Right hindlimb (tissue), 1 donor: Measurements from ENCODE around the gene ATXN7L1.

ENCODE experiments used
- DNase-seq: peaks from one replicate; pipeline ENCODE4 v3.0.0-alpha.2; 2018

The ATXN7L1 gene, protein sequence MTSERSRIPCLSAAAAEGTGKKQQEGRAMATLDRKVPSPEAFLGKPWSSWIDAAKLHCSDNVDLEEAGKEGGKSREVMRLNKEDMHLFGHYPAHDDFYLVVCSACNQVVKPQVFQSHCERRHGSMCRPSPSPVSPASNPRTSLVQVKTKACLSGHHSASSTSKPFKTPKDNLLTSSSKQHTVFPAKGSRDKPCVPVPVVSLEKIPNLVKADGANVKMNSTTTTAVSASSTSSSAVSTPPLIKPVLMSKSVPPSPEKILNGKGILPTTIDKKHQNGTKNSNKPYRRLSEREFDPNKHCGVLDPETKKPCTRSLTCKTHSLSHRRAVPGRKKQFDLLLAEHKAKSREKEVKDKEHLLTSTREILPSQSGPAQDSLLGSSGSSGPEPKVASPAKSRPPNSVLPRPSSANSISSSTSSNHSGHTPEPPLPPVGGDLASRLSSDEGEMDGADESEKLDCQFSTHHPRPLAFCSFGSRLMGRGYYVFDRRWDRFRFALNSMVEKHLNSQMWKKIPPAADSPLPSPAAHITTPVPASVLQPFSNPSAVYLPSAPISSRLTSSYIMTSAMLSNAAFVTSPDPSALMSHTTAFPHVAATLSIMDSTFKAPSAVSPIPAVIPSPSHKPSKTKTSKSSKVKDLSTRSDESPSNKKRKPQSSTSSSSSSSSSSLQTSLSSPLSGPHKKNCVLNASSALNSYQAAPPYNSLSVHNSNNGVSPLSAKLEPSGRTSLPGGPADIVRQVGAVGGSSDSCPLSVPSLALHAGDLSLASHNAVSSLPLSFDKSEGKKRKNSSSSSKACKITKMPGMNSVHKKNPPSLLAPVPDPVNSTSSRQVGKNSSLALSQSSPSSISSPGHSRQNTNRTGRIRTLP

DNA sequence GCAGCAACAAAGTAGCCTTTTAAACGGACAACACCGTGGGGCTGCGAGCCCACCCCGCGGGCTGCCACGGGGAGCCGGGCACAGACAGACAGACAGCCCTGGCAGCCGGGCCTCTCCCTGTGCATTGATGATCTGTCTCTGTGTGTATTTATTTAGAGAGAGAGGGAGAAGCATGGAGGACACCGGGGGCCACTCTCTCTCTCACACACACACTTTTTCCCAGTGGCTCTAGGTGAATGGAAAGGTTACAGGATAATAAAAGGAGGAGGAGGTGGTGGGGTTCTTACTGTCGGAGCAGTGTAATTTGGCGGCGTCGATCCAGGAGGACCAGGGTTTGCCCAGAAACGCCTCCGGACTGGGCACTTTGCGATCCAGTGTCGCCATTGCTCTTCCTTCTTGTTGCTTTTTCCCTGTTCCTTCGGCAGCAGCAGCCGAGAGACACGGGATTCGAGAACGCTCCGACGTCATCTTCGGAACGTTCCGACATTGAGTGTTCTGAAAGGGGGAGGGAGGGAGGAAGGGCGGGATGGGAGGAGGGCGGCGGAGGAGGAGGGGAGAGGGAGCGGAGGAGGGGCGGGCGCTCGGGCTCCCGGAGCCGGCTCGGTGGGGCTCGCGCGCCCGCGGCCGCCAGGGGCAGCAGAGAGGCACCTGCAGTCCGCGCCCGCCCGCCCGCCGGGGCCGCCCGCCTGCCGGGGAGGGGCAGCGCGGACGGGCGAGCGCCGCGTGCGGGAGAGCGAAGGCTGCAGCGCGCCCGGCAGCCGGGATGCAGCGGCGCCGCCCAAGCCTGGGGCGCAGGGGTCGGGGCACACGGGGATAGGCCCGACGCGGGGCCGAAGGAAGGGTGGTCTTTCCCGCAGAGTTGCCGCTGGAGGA lies at the start of gene ATXN7L1:
Gene ATXN7L1 (minus strand): TSS at position 509 of the 873 bp plus-strand sequence. CDS start 41 bp downstream, at position 468.
- DNase-seq = peak; percentile 97

DNA sequence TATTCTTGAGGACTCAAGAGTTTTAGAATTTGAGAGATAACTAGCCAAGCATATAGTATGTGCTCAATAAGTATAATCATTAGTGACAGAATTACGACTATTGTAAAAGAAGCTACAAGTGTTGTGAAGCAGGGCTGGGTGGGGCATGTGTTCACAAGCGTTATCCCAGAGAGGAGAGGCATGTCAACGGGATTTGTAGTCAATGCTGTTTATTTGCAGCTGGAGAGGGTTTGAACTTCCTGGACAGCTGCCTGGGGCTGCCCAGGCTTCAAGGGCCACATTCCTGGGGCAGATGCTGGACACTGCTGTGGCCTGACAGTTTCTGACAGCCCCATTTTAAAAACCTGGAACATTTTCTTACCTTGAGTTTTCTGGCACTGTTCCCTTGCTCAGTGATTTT lies 49.7 kb upstream of the ATXN7L1 start:
- DNase-seq = no peak

DNA sequence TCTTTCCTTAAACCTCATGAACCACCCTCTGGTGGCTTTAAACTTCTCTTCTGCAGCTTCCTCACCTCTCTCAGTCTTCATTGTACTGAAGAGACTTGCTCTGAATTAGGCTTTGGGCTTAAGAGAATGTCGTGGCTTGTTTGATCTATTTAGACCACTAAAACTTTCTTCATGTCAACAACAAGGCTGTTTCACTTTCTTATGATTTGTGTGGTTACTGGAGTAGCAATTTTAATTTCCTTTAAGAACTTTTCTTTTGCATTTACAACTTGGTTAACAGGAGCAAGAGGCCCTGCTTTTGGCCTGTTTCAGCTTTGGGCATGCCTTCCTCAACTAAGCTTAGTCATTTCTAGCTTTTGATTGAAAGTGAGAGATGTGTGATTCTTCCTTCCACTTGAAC lies 48.5 kb upstream of the ATXN7L1 start:
- no peak for DNase-seq

DNA sequence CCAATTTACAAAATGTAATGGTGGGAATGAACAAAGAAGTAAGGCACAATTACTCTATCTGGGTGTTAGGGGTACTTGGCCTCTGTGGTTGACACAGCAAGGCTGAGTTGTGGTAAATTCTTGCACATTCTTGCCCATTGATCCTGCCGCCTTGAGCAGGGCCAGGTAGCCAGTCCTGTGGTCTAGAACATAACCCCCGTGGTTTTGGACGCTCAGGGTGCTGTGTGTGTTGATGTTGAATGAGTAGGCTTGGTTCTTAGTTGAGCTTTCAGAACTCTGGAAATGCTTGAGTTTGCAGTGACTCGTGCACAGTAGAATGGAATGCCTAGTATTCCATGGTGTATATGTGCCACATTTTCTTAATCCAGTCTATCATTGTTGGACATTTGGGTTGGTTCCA lies 44.4 kb upstream of the ATXN7L1 start:
- DNase-seq = no peak

DNA sequence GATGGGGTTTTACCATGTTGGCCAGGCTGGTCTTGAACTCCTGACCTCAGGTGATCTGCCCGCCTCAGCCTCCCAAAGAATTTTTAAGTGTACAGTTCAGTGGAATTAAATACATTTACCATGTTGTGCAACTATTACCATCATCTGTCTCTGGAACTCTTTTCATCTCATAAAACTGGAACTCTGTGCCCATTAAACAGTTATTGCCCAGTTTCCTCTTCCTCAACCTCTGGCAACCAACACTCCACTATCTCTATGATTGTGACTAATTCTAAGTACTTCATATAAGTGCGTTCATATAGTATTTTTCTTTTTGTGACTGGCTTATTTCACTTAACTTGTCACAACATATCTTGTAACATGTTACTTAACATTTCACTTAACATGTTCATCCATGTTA lies 41.3 kb upstream of the ATXN7L1 start:
- DNase-seq = no peak

DNA sequence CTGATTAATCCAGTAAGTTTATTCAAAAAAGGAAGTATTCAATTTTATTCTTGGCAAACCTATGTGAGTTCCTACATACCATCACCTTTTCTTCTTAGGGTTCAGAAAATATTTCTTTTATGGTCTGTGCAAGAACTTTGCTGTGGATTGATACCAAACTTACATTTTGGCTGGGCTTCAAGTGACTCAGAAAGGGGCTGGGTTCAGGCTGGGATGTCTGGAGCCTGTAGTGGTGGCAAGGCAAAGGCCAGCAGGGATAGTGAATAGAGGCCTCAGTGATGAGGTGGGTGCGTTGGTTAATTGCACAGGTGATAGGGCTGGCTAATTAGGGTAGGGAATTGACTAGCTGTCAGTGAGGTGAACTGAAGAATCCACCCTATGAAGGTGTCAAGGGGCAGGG lies 40.2 kb upstream of the ATXN7L1 start:
- DNase-seq = no peak

DNA sequence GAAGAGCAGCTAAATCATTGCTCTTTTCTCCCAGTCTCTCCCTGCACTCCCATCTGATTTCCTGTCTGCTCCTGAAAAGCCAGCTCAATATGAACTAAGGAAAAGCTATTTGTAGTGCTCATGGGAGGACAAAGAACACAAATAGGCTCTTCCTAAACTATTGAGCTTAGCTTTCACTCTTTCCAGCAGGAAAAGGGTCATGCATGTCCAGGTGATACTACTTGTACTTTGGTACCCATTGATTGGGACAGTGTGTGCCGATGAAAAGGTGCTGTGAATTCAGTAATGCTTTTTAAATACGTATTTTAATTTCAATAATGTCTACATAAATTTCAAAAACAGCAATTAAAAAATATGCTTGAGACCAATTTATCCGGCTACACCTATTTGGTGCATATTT lies 37.5 kb upstream of the ATXN7L1 start:
- no peak for DNase-seq

DNA sequence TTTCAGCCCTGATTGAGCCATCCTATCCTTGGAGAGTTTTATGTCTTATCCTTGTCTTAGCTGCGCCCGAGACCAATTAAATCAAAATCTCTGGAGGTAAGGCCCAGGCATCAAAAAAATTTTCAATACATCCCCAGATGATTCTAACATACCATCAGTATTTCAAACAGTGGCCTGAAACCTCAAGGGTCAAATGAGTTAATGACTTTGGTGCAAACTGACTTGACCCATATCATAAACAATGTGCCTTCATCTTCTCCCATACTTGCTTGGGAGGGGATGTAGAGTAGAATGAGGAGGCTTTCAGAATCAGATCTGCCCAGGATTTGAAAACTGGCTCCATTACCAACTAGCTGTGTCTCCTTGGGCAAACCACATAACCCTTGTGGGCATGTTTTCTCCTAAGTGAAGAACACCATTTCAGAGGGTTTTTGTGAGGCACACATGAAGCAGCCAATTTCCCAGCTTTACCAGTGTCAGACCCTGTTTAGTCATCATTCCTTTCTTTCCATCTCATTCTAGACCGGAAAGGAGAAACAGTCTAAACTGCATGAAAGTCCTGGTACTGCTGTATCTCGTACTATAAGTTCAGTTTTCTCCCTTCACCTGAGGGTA lies 35.7 kb upstream of the ATXN7L1 start:
- no peak for DNase-seq

DNA sequence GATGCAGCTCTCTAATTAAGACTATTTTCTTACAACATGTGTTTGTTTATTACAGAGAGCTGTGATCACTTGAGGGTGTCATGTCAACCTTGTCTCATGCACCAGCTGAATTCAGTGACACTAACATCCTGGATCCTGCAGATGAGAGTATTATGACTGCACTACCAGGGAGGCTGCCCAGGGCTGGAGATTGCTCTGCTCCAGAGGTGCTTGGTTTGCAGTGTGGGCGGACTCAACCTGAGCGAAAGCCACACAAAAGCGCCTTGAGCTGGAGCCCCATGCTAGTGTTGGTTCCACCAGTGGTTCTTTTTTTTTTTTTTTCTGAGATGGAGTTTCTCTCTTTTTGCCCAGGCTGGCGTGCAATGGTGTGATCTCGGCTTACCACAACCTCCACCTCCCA lies 33.8 kb upstream of the ATXN7L1 start:
- DNase-seq = no peak

DNA sequence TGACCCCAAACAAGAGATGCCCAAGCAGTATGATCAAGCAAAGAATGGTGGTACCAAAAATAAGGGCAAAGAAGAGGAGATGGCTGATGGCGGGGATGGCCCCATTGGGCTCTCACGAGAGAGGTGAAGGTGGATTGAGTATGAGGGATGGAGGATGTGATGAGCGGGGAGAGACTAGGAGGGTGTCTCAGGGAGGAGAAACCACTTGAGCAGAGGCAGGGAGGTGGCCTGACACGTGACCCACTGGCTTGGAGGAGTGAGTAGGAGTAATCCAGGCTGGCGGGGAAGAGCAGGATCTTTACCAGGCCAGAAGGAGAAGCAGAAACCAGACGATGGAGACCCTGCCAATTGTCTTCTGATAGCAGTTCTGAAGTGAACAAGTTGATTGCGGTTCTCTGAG lies 33.3 kb upstream of the ATXN7L1 start:
- DNase-seq = no peak

DNA sequence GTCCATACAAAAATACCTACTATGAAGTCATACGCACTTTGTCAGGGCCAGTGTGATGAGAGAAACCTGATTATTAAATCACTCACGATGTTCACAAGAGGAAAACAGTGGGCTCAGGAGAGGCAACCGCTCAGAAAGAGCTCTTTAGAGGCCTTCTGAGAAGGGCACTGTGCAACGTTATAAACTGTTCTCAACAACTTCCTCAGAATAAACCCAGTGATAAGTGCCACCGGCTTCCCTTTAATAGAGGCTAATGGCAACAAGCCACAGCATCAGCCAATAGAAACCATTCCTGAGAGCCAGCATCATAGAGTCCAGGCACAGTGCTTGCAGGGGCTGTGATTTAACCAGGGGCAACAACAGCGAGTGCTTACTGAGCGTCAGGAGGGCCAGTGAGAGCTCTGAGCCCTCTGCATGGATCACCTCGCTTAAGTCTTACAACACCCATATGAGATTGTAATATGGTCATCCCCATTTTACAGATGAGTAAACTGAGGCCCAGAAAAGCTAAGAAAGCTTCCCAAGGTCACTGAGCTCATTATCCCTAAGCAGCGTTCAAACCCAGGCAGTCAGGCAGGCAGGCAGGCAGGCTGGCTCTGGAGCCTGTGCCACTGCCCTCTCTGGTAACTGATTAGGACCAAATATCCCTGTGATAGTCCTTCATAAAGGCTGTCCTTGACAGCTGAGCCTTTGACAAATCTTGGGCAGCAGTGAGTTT lies 30.9 kb upstream of the ATXN7L1 start:
- DNase-seq = no peak

DNA sequence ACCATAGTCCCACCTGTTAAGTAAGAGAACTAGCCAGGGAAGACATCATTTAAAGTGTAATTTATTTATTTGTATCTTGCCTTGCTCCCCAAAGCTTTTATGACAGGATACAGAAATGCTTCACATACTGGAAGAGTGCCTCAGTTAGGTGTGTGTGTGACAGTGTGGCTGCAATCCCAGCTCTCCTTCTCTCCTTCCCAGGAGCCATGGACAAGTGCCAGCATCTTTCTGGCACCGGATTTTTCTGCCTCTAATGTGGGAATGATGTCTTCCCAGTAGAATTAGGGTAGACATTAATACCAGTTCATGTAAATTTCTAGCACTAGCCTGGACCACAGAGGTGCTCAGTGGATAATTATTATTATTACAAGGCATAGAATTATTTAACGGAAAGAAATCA lies 30.3 kb upstream of the ATXN7L1 start:
- peak; percentile 30 for DNase-seq

DNA sequence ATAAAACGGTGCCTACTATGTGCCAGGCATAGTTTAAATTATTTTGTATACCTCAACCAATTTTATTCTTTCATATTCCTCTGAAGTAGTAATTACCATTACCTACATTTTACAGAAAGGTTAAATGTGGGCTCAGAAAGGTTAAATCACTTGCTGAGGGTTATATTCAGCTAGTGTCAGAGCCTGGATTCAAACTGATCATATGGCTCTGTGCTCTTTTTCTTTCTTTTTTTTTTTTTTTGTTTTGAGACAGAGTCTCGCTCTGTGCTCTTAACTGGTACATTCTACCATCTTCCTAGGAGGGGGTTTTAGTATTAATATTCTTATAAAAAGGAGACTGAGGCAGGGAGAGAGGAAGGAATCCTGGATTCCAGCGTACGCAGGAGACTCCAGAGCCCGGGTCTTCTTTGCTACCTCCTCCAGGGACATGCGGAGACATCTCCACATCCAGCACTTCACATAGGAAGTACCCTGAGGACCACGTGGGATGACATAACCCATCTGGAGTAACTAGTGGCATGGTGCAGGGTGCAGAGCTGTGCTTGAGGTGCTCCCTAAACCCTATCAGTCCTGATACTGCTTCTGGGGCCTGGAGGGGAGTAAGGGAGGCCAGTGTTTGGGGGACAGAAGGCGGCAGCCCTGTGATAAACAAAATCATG lies 29.6 kb upstream of the ATXN7L1 start:
- DNase-seq = no peak

DNA sequence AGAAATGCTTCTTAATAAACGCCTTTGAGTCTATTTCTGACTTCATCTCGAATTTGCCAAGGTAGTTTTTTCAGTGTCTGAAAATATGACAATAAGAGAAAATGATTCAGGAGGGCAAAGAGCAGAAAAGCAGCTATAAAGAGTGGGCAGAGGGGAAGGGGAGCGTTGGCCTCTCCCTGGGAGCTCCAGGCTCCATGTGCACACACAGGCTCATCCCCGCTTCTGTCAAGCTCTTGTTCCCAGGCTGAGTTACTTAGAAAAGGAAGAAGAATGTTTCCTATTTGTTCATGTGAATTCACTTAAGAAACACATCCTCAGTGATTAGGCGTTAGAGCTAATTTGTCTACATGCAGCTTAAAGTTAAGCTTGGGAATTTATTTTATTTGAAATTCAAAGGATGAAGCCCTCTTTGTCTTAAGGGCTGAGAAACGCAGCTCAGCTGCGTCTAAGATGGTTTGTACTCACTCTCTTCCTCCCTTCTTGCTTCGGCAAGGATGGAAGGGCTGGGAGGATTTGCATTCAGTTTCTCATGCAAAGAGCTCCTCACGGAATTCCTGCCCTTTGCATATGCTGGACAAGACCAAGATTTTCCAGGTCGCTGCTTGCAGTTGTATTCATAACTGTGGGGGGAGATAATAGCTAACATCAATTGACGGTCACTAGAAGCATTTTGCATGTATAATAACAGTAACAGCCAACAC lies 29.0 kb upstream of the ATXN7L1 start:
- no peak for DNase-seq

DNA sequence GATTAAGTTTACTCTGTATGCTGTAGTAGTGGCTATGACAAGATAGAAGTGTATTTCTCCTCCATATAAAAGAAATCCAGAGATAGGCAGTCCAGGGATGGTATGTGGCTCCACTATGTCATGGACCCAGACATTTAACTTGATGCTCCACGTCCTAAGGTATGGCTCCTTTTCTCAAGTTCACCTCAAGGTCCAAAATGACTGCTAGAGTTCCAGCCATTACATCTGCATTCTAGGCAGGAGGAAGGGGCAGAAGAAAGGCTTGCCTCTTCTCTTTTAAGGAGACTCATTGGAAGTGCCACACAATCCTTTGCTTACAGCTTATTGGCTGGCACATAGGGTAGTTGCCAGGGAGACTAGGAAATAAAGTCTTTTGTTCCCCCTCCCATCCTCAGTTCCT lies 27.7 kb upstream of the ATXN7L1 start:
- DNase-seq = no peak

DNA sequence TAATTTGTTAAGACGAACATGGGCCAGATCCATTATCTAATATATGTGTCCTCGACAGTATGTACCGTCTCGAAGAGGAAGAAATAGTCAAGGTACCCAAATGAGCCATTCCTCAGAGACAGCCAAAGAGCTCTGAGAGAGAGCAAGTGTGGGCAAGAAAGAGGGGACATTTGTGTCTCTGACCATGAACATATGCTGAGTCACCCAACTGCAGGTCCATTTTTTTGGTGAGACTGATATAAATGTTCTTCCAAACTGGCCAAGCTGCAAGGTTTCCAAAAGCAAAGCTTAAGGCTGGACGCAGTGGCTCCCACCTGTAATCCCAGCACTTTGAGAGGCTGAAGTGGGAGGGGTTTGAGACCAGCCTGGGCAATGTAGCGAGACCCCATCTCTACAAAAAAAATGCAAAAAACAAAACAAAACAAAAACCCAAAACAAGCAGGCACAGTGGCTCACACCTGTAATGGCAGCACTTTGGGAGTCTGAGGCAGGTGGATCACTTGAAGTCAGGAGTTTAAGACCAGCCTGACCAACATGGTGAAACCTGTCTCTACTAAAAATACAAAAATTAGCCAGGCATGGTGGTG lies 26.0 kb upstream of the ATXN7L1 start:
- DNase-seq = no peak

DNA sequence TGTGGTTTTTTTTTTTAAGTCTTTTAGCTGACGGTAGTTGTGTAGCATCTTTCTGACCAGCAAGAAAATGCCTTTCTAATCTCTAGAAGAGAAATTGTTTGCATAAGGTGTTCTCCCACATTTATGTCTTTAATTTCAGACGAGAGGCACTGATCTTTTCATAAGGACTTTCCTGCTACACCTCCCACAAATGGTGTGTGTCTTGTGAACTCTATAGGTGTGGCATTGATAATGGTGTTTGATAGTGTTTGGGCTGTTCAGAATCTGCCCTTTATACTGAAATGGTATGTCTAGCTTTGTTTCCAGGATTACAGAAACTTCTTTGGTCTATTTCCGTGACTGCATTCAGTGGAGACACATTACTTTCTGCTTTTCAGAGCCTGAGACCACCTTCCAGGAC lies 21.6 kb upstream of the ATXN7L1 start:
- DNase-seq = no peak

DNA sequence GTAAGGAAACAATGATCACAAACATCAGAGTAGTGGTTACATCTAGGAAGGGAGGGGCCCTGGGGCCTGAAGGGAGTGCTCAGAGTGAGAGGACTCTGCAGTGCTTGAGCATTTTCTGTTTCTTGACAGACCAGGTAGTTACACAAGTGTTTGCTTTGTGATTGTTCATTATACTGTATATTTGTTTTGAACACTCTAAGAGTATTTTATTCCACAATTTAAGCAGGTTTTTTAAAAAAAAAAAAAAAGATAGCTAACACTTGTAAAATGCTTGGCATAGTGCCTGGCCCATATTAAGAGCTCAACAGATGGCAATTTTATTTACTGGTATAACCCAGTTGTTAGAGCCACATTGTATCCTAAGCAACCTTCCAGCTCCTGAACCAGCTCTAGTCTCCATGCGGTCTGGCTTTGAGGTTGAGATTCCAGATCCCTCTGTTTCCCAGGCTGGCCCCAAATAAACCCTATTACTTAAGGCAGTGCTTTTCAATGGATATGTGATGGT lies 20.1 kb upstream of the ATXN7L1 start:
- no peak for DNase-seq

DNA sequence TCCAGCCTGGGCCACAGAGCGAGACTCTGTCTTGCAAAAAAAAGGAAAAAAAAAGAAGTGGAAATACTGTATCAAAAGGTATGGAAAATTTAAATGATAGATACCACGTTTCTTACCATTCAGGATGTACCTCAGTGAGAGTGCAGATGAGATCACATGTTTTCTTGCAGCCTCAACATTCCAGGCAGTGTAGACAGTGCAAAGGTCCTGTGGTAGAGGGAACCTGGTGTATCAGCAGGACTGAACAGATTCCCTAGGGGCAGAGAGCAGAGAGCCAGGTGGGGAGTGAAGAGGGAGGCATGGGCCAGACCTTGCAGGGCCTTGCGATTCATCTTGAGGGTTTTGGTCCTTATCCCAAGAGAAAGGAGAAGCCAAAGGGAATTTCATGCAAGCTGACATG lies 17.7 kb upstream of the ATXN7L1 start:
- no peak for DNase-seq

DNA sequence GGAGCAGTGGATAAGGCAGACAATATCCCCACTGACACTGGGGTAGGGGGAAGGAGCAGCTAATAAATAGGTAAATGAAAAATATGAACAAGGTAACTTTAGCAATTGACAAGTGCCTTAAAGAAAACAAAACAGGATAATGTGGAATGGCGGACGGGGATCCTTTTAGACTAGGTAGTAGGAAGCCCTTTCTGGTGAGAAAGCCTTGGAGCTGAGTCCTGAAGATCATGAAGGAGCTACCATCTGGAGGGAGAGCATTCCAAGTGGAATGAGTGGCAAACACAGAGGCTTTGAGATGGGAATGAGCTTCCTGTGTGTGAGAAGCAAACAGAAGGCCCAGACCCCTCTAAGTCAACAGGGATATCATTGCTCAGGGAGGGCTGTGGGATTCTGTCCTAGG lies 16.0 kb upstream of the ATXN7L1 start:
- DNase-seq = no peak
